ENCODE measurements around the gene TRMT1.

TRMT1 gene

GRCh38 chr19:13152974-13153568 is 36.5 kb upstream of the TRMT1 start:
- Histone ChIP-seq H3K4me2 (ENCODE audit: insufficient read depth, low read length) (peak overlapping the region; percentile 100), H3K79me2 (ENCODE audit: insufficient read depth, low read length) (peaks cover 33% of the 10 kb centered on the region), H2AFZ (ENCODE audit: low read depth, low read length) (peak overlapping the region; percentile 71; the same call in 1 of the 2 replicates), H3K9me3 (ENCODE audit: insufficient read depth, low read length, severe bottlenecking) (no peaks in the 10 kb centered on the region), H3K4me1 (ENCODE audit: insufficient read depth, low read length) (peaks cover 61% of the 10 kb centered on the region), H3K27me3 (ENCODE audit: insufficient read depth, low read length, poor library complexity) (peaks cover 16% of the 10 kb centered on the region), H3K27ac (ENCODE audit: low read length) (peak overlapping the region; percentile 80), H4K20me1 (ENCODE audit: insufficient read depth, low read length) (peaks cover 27% of the 10 kb centered on the region), H3K4me3 (ENCODE audit: low read depth in 1 of 2, low read length in 2 of 2) (peak overlapping the region; percentile 34 to 88; a peak in 3 of 4 replicates), H3K36me3 (ENCODE audit: insufficient read depth, low read length) (peaks cover 11% of the 10 kb centered on the region; the same call in 1 of the 2 replicates), H3K9ac (ENCODE audit: low read depth, low read length) (peak overlapping the region; percentile 87)
- peak; percentile 39 for ATAC-seq (ENCODE audit: insufficient read depth, low read depth)
- TF ChIP-seq EZH2 (IDR thresholded peaks at IDR 0.05; ENCODE audit: borderline replicate concordance, low read depth, low read length, severe bottlenecking) = no peak
- peak; percentile 38 for TF ChIP-seq CTCF (IDR thresholded peaks at IDR 0.05; ENCODE audit: borderline replicate concordance, extremely low read depth, low read length, poor library complexity, severe bottlenecking)
- DNase-seq = peak; percentile 95

- Histone ChIP-seq H3K4me2 (ENCODE audit: insufficient read depth, low read length) (peak overlapping the region; percentile 100), H3K79me2 (ENCODE audit: insufficient read depth, low read length) (peaks cover 33% of the 10 kb centered on the region), H3K4me3 (ENCODE audit: low read depth in 1 of 2, low read length in 2 of 2) (peak overlapping the region; percentile 34 to 88), H2AFZ (ENCODE audit: low read depth, low read length) (peak overlapping the region; percentile 71), H3K4me1 (ENCODE audit: insufficient read depth, low read length) (peaks cover 61% of the 10 kb centered on the region), H4K20me1 (ENCODE audit: insufficient read depth, low read length) (peaks cover 27% of the 10 kb centered on the region), H3K9me3 (ENCODE audit: insufficient read depth, low read length, severe bottlenecking) (no peaks in the 10 kb centered on the region), H3K27me3 (ENCODE audit: insufficient read depth, low read length, poor library complexity) (peaks cover 16% of the 10 kb centered on the region), H3K36me3 (ENCODE audit: insufficient read depth, low read length) (peaks cover 11% of the 10 kb centered on the region; the same call in 1 of the 2 replicates), H3K9ac (ENCODE audit: low read depth, low read length) (peak overlapping the region; percentile 87), H3K27ac (ENCODE audit: low read length) (peak overlapping the region; percentile 80)
- DNase-seq (no peak), ATAC-seq (ENCODE audit: insufficient read depth, low read depth) (no peak)
- TF ChIP-seq EZH2 (IDR thresholded peaks at IDR 0.05; ENCODE audit: borderline replicate concordance, low read depth, low read length, severe bottlenecking) = no peak
- TF ChIP-seq CTCF (IDR thresholded peaks at IDR 0.05; ENCODE audit: borderline replicate concordance, extremely low read depth, low read length, poor library complexity, severe bottlenecking) = no peak
These were observed 35.9 kb upstream of the TRMT1 start for GRCh38 chr19:13152356-13152973.

GRCh38 chr19:13151605-13152355 is 35.2 kb upstream of the TRMT1 start:
- H3K79me2 ChIP-seq (ENCODE audit: insufficient read depth, low read length) = peaks cover 33% of the 10 kb centered on the region
- H3K4me1 ChIP-seq (ENCODE audit: insufficient read depth, low read length) = peaks cover 64% of the 10 kb centered on the region
- H3K36me3 ChIP-seq (ENCODE audit: insufficient read depth, low read length) = peaks cover 11% of the 10 kb centered on the region; the same call in 1 of the 2 replicates
- ATAC-seq (ENCODE audit: insufficient read depth, low read depth) = peak; percentile 65
- peak overlapping the region; percentile 71 for H2AFZ ChIP-seq (ENCODE audit: low read depth, low read length)
- peak overlapping the region; percentile 54 to 88 for H3K4me3 ChIP-seq (ENCODE audit: low read depth in 1 of 2, low read length in 2 of 2)
- peak overlapping the region; percentile 100 for H3K4me2 ChIP-seq (ENCODE audit: insufficient read depth, low read length)
- peaks cover 16% of the 10 kb centered on the region for H3K27me3 ChIP-seq (ENCODE audit: insufficient read depth, low read length, poor library complexity)
- peak overlapping the region; percentile 80 for H3K27ac ChIP-seq (ENCODE audit: low read length)
- DNase-seq = peak; percentile 97
- peak overlapping the region; percentile 87 for H3K9ac ChIP-seq (ENCODE audit: low read depth, low read length)
- peaks cover 27% of the 10 kb centered on the region for H4K20me1 ChIP-seq (ENCODE audit: insufficient read depth, low read length)
- H3K9me3 ChIP-seq (ENCODE audit: insufficient read depth, low read length, severe bottlenecking) = no peaks in the 10 kb centered on the region
- TF ChIP-seq EZH2 (IDR thresholded peaks at IDR 0.05; ENCODE audit: borderline replicate concordance, low read depth, low read length, severe bottlenecking) = no peak
- TF ChIP-seq CTCF (IDR thresholded peaks at IDR 0.05; ENCODE audit: borderline replicate concordance, extremely low read depth, low read length, poor library complexity, severe bottlenecking) = no peak

Measured in DND-41 (cell line).